ENCODE measurements around the gene BTNL3.

Gene BTNL3

DNA sequence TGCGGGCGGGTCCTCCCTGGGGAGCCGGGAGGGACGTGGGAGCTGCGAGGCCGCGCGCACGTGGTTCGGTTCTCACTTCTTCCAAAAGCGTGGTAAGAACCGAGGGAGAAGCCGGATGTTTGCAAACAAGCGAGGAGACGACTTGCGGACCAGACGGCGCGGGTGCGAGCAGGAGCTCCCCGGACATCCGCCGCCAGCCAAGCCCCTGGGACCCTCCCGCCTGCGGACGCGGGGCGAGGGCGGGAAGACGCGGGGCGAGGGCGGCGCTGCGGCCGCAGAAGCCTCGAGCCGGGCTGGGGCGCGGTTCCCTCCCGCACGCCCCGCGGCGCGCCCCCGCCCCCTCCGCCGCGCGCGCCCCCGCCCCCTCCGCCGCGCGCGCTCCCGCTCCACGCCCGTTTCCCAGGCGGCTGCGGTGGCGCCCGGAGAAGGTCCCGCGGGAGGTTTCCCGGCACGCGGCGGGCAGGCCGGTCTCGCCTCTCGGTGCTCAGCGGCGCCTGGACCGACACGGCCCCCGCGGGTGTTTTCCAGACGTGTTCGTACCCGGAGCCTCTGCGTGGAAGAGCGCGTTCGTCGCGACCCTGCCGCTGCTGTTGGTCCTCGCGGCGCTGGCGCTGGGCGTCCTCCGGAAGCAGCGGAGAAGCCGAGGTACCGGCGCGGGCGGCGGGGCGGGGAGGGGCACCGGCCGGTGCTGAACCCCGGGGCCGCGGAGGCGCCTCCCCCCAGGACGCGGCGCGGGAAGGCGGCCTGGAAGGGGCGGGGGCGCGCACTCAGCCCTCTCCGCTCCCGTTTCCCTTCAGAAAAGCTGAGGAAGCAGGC is 64.2 kb downstream of the BTNL3 start:
- Histone ChIP-seq H3K36me3 (ENCODE audit: control insufficient read depth, insufficient read depth, low read length) (peaks cover 4% of the 10 kb centered on the region; the same call in 1 of the 2 replicates), H3K4me3 (replicated peaks; ENCODE audit: low read depth, low read length) (peak overlapping the region; percentile 87), H3K27me3 (replicated peaks; ENCODE audit: control insufficient read depth, insufficient read depth, low read length) (no peaks in the 10 kb centered on the region)
- DNase-seq (ENCODE audit: extremely low read depth, insufficient read length) = peak; percentile 71
- TF ChIP-seq, protein P1, sequence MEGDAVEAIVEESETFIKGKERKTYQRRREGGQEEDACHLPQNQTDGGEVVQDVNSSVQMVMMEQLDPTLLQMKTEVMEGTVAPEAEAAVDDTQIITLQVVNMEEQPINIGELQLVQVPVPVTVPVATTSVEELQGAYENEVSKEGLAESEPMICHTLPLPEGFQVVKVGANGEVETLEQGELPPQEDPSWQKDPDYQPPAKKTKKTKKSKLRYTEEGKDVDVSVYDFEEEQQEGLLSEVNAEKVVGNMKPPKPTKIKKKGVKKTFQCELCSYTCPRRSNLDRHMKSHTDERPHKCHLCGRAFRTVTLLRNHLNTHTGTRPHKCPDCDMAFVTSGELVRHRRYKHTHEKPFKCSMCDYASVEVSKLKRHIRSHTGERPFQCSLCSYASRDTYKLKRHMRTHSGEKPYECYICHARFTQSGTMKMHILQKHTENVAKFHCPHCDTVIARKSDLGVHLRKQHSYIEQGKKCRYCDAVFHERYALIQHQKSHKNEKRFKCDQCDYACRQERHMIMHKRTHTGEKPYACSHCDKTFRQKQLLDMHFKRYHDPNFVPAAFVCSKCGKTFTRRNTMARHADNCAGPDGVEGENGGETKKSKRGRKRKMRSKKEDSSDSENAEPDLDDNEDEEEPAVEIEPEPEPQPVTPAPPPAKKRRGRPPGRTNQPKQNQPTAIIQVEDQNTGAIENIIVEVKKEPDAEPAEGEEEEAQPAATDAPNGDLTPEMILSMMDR (IDR thresholded peaks at IDR 0.05; ENCODE audit: insufficient read depth, low read length, poor library complexity, severe bottlenecking) = no peak

DNA sequence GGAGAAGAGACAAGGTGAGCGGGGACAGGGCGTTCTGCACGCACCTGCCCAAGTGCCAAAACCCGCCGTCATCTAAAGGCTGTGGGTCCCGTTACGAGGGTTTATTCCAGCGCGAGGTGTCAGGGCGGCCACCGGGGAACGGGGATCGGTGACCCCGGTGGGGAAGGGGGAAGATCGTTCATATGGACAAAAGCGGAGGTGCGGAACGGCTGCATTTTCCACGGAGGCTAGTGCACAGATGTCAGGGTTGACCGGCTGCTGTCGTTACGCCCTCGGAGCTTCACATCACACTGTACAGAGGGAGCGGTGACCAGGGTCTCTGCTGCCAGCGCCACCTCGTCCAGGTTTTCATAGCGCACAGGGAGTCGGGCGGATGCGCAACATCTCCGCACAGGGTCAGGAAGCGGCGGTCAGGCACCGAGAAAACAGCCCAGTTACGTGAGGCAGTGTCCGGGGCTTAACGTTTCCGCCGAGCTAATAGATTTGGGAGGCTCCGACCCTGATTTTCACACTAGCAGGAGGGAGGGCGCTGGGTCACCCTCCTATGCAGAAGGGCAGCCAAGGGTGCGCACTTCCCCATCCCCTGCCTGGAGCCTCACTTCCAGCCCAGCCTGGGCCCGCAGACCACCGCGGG is 65.0 kb downstream of the BTNL3 start:
- Histone ChIP-seq H3K27me3 (replicated peaks; ENCODE audit: control insufficient read depth, insufficient read depth, low read length) (no peaks in the 10 kb centered on the region), H3K36me3 (ENCODE audit: control insufficient read depth, insufficient read depth, low read length) (peaks cover 4% of the 10 kb centered on the region; the same call in 1 of the 2 replicates), H3K4me3 (replicated peaks; ENCODE audit: low read depth, low read length) (peak overlapping the region; percentile 87)
- TF ChIP-seq, protein P1 (IDR thresholded peaks at IDR 0.05; ENCODE audit: insufficient read depth, low read length, poor library complexity, severe bottlenecking) = no peak
- DNase-seq (ENCODE audit: extremely low read depth, insufficient read length) = no peak

DNA sequence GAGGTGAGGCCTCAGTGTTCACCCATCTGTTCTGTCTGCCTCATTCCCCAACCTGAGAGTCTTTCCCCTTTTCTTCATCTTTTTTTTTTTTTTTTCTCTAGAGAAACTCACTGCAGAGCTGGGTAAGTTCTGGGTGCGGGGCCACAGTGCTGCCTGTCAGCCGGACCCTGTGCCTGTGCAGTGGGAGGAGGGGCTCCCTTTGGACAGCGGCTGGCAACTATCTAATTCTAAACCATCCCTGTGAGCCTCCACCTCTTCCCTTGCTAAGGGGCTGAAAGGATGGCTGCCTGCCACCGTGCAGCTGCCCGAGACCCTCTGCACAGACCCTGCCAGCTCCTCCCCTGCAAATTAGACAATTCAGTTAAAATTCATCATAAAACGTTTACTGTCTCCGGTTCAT is 65.5 kb downstream of the BTNL3 start:
- H3K4me3 ChIP-seq (replicated peaks; ENCODE audit: low read depth, low read length) = peak overlapping the region; percentile 87
- TF ChIP-seq, protein P1 (IDR thresholded peaks at IDR 0.05; ENCODE audit: insufficient read depth, low read length, poor library complexity, severe bottlenecking) = no peak

DNA sequence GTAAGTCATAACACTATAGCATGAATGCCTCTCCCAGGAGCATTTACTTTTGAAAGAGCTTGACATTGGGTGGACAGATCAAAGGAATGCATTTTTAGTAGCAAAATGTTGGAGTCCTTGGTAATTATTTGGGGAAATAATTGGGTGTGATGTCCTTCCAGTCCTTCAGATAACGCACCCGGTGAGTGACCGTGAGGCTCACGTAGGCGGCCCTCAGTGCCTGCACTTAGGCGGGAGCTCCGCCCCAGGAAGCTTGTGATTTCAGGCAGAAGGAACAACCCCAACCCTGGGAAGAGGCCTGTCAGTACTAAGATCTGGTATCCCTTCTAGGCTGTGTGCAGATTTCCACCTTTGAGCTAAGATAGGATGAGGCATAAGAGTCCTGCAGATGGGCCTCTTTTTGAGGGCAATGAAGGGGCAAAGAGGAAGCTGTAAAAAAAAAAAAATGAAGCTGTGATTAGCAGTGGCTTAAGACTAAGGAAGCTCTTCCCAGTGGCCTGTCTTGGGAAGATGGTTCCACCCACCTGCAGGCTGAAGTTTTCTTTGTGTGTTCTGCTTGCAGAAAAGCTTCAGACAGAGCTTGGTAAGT is 66.3 kb downstream of the BTNL3 start:
- TF ChIP-seq, protein P1 (IDR thresholded peaks at IDR 0.05; ENCODE audit: insufficient read depth, low read length, poor library complexity, severe bottlenecking) = no peak
- Histone ChIP-seq H3K4me3 (replicated peaks; ENCODE audit: low read depth, low read length) (peak overlapping the region; percentile 87), H3K27me3 (replicated peaks; ENCODE audit: control insufficient read depth, insufficient read depth, low read length) (no peaks in the 10 kb centered on the region), H3K36me3 (ENCODE audit: control insufficient read depth, insufficient read depth, low read length) (peaks cover 4% of the 10 kb centered on the region; the same call in 1 of the 2 replicates)
- DNase-seq (ENCODE audit: extremely low read depth, insufficient read length) = no peak

More for the DNA sequence above, 65.5 kb downstream of the BTNL3 start:
- Histone ChIP-seq H3K36me3 (ENCODE audit: control insufficient read depth, insufficient read depth, low read length) (peaks cover 4% of the 10 kb centered on the region; the same call in 1 of the 2 replicates), H3K27me3 (replicated peaks; ENCODE audit: control insufficient read depth, insufficient read depth, low read length) (no peaks in the 10 kb centered on the region)
- DNase-seq (ENCODE audit: extremely low read depth, insufficient read length) = no peak

Measured in GM06990 (cell line).